HG02943 (cell line): ENCODE measurements around the gene AK2.
"Not testable (repeated sequence)": the region's sequence is repeated elsewhere in the genome, so short reads cannot be mapped to it uniquely, and the experiment has no call there.

Source experiments
- ATAC-seq: cut with Tn5 transposase; IDR thresholded peaks from one replicate; pipeline ENCODE4 v1.9.1; 2021; ENCODE audit warnings: mild to moderate bottlenecking, low read depth, moderate library complexity; ENCODE audit not compliant: unreplicated experiment

Gene AK2

GRCh38 chr1:33025180-33025569, 11.5 kb downstream of the AK2 start:
- no peak for ATAC-seq

- ATAC-seq: not testable (repeated sequence)
Measured at GRCh38 chr1:33024430-33025179, 12.1 kb downstream of the AK2 start.

GRCh38 chr1:33022650-33023200, 14.0 kb downstream of the AK2 start:
- ATAC-seq: no peak

- ATAC-seq: no peak
Measured at GRCh38 chr1:33021567-33022431, 14.9 kb downstream of the AK2 start.

DNA sequence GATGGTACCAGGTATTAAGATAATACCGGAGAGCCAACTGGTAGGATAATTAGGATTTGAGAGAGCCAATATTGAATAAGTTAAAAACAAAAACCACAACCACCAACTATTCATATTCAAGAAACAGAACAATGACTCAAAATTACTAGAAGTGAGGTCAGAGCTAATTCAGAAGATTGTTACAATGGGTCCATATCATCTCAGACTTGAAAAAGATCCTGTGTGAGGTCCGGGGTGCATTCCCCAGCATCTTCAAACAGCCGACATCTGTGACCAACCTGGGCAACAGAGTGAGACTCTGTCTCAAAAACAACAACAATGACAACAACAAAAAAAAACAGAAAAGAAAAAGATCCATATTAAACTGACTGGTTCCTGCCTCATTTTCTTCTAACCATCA, 18.6 kb downstream of the AK2 start:
- no peak for ATAC-seq

- ATAC-seq: no peak
Measured at GRCh38 chr1:33017175-33017574, 19.5 kb downstream of the AK2 start.

DNA sequence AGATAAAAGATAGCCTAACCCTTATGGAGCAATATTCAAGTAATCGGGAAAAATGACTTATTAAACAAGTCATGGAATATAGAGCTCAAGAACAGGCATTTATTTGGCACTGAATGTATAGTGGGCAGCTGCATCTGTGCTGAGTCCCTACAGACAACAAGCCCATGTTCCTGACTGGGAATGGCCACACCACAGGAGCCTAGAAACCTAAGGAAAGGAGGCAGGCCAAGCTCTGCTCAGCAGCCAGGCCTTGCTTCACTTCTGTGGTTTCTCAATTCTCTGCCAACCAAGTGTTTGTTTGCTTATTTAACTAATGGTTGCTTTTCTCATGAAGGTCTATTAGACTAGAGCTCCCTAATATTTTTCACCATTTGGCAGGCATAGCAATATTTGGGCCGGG, 21.5 kb downstream of the AK2 start:
- no peak for ATAC-seq

DNA sequence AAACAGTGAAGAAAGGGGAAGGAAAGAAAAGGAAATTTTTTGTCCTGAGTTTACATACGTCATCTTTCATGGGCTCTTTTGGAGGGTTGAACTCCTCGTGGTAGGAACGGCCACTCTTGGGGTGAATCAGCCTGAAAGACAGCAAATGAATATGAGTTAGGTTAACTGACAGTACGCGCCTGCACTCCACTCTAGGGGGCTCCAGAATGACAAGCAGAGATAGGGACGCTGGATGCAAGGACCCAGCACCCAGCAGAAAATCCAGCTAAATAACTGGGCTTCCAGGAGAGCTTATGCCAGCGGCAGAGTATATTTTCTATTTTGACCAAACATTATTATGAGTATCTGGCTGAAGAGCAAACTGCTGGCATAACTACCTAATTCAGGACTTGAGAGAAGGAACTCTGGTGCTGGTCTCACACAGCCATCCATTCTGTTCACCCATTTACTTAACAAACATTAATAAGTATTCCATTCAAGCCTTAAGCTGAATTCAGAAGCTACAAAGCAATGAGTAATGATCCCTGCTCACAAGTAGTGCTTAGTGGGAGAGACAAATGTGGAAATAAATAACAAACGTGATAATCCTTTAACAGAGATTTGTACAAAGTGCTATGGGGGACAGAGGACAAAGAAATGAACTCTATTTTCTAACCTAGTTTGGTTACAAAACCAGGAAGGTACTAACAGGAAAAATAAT, 22.1 kb downstream of the AK2 start:
- no peak for ATAC-seq

GRCh38 chr1:33013791-33014190, 22.9 kb downstream of the AK2 start:
- ATAC-seq: no peak

- no peak for ATAC-seq
Measured at GRCh38 chr1:33012165-33012564, 24.5 kb downstream of the AK2 start.

GRCh38 chr1:33010932-33011731, 25.6 kb downstream of the AK2 start:
- no peak for ATAC-seq

DNA sequence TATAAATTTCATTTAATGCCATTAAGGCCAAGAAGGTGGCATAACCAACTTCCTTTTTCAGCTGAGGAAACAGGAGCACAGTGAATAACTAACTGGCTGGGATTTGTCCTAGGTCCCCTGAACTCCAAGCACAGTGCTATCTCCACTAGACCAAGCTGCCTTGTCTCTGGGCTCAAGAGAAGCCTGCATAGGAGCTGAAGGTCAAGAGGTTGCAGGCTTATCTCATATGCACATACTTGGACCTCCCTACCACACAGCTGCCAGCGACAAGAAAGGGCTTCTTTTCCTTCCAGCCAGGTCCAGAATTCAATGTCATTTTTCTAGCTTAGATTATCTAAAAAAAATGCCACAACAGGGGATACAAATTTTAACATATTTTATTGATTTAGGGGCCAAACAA, 27.1 kb downstream of the AK2 start:
- ATAC-seq: no peak

DNA sequence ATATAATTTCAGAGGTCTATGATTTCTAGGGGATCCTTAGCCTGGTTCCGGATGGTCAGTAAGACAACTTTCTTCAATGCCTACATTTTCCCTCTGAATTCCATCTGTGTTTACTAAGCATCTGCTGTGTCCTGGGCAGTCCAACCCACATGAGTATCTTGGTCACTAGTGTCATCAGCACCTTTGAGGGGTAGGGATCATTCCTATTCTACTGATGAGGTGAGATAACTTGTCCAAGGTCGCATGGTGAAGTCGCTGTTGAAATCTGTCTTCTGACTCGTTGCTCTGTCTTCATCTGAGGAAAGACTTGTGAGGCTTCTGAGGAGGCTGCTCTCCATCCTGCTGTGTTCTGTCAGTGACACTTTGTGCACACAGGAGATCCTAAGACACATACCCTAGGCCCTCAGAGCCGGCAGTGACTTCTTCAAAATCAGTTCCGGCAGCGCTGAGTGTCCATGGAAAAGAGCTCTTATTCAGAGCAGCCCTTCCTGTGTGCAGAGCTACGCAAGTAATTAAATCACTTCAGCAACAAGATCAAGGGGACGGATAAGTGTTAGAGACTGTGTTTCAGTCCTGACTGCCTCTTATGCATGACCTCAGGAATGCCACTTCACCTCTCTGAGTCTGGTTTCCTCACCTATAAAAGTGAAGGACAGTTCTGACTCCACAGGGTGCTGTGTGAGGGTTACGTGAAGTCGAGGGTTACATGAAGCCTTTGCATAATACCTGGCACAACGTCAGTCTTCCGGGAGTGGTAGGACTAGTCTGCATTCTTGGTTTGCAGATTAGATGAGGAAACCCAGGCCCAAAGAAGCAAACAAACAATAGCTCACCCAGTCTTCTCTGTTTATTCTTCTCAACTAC, 28.4 kb downstream of the AK2 start:
- ATAC-seq: no peak

GRCh38 chr1:33007190-33008050, 29.3 kb downstream of the AK2 start:
- ATAC-seq: no peak

GRCh38 chr1:33005838-33006421, 30.8 kb downstream of the AK2 start:
- ATAC-seq: no peak

GRCh38 chr1:33005117-33005837, 31.4 kb downstream of the AK2 start:
- ATAC-seq: no peak

DNA sequence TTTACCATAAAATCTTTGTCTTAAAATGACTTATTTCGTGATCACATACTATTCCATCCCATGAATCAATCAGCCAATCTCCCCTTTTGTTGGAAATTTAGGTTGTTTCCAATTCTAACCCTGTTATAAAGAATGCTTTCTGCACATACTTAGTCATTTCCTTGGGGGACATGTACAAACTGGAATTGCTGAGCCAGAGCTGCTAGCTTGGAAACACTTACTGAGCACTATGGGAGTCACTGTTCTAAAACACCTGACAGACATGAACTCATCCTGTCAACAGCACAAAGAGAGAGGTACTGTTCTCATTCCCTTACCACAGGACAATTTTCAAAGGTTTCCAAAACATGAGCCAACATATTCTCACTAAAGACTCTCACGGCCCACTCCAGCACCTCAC, 32.1 kb downstream of the AK2 start:
- ATAC-seq: no peak
